PC-9 (cell line): ENCODE results near the gene RFX4. TPM values are rescaled to one million over a fixed set of nuclear protein-coding genes. Genes with fewer than 3 reads are reported as not detected.

ENCODE experiments used
- BruUV-seq: library from RNA; stranded (reverse); fragments of 400-500 nt; replicated peaks from 2 replicates; lab custom pipeline; 2021; lab: Mats Ljungman, UMichigan
- CTCF ChIA-PET: fragments of 300-600 bp; sonication (Branson Sonifier 250); formaldehyde crosslinking; loops from one replicate; lab custom pipeline; 2022; ENCODE audit warnings: antibody characterized with exemption; lab: Charles Lee
- POLR2A ChIA-PET: fragments of 300-600 bp; sonication (Branson Sonifier 250); formaldehyde crosslinking; loops from one replicate; lab custom pipeline; 2022; ENCODE audit warnings: antibody characterized with exemption; ENCODE audit not compliant: unreplicated experiment; lab: Charles Lee
- DNase-seq, 2 experiments: peaks; one replicate each; pipeline versions ENCODE4 v3.0.0 to v3.0.0-alpha.2; 2015 to 2022; ENCODE audit warnings: mixed read lengths in 1 of 2
- H2AFZ ChIP-seq: fragments of 200-600 bp; sonication (generic); 2 replicates; pipeline ENCODE4 v1.8.1; 2017; ENCODE audit warnings: antibody characterized with exemption
- H3F3A ChIP-seq: fragments of 200-600 bp; sonication (generic); 2 replicates; pipeline ENCODE4 v1.8.1; 2017; ENCODE audit warnings: antibody characterized with exemption, mild to moderate bottlenecking, low read depth; ENCODE audit not compliant: insufficient read depth
- H3K27ac ChIP-seq: fragments of 200-600 bp; sonication (generic); 2 replicates; pipeline ENCODE4 v1.6.1; 2016; ENCODE audit warnings: mixed run types
- H3K27me3 ChIP-seq: fragments of 200-600 bp; sonication (generic); 2 replicates; pipeline ENCODE4 v1.6.1; 2016; ENCODE audit warnings: low read depth, mixed run types; ENCODE audit not compliant: insufficient read depth
- H3K36me3 ChIP-seq: fragments of 200-600 bp; sonication (generic); 2 replicates; pipeline ENCODE4 v1.6.1; 2016; ENCODE audit warnings: low read depth, mixed run types
- H3K4me1 ChIP-seq: fragments of 200-600 bp; sonication (generic); replicated peaks from 2 replicates; pipeline ENCODE4 v1.6.1; 2016; ENCODE audit warnings: mixed run types; ENCODE audit not compliant: insufficient read depth
- H3K4me2 ChIP-seq: fragments of 200-600 bp; sonication (generic); 2 replicates; pipeline ENCODE4 v1.6.1; 2017; ENCODE audit warnings: mixed run types
- H3K4me3 ChIP-seq: fragments of 200-600 bp; sonication (generic); 2 replicates; pipeline ENCODE4 v1.6.1; 2016; ENCODE audit warnings: mixed run types
- H3K79me2 ChIP-seq: fragments of 200-600 bp; sonication (generic); 2 replicates; pipeline ENCODE4 v1.6.1; 2017; ENCODE audit warnings: low read depth, mixed run types
- H3K9me2 ChIP-seq: fragments of 200-600 bp; sonication (generic); 2 replicates; pipeline ENCODE4 v1.8.1; 2017; ENCODE audit warnings: mild to moderate bottlenecking; ENCODE audit not compliant: insufficient read depth
- H3K9me3 ChIP-seq: fragments of 200-600 bp; sonication (generic); 2 replicates; pipeline ENCODE4 v1.8.1; 2016; ENCODE audit warnings: low read depth; ENCODE audit not compliant: insufficient read depth
- H4K20me1 ChIP-seq: fragments of 200-600 bp; sonication (generic); 2 replicates; pipeline ENCODE4 v1.8.1; 2017; ENCODE audit not compliant: insufficient read depth
- EZH2 ChIP-seq: fragments of 200-600 bp; sonication (generic); IDR thresholded peaks from 2 replicates; pipeline ENCODE4 v1.8.0; 2017; ENCODE audit warnings: antibody characterized with exemption, low read depth
- intact Hi-C: fragments of 100-400 bp; cut with micrococcal nuclease; formaldehyde crosslinking; loops from one replicate; pipeline ENCODE4 v1.10.0; 2022; ENCODE audit not compliant: unreplicated experiment
- total RNA-seq: library from RNA; stranded (reverse); gene quantifications from 2 replicates; pipeline ENCODE4 v1.2.3, GENCODE V29; 2021
- TF ChIP-seq, protein P1 (sequence below): fragments of 200-600 bp; sonication (generic); conservative IDR thresholded peaks from 2 replicates; pipeline ENCODE4 v1.6.1; 2017; ENCODE audit warnings: mixed run types, antibody characterized with exemption, mild to moderate bottlenecking, moderate library complexity

The RFX4 gene
- total RNA-seq, 1 experiment from 2014 or later = not detected

DNA sequence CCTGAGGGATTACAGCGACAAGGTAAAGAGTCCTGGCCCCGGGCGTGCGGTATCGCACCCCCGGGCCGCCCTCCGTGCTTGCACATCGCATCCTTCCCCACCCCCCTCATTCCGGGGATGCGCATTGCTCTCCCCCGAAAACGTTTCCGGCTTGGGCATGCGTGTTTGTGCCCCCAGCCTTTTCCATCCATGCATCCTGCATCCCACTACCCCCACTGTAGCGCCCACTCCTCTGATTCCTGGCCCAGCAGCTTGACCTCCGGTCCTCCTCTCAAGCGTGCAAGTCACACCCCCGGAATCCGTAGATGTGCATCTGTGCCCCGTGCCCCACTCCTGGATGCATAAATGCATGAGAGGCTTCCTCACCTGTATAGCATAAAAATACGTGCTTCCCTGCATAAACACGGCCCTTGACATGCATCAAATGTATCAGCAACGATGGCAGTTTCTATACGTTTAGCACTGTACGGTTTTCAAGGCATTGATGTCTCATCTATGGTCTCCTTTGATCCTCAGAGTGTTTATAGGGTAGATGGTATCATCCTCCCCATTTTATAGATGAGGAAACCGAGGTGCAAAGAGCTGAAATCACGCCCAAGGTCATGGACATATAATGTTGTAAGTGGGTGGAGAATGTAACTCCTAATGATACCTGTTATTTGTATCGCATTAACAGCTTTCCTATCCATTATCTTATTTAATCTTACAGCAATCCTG is 192.2 kb downstream of the RFX4 start:
- no peaks in the 10 kb centered on the region for H4K20me1 ChIP-seq
- CTCF ChIA-PET = no interaction called here
- H3F3A ChIP-seq = peaks cover 3% of the 10 kb centered on the region; the same call in 1 of the 2 replicates
- H3K4me1 ChIP-seq = peaks cover 36% of the 10 kb centered on the region
- H3K9me3 ChIP-seq = no peaks in the 10 kb centered on the region
- peak overlapping the region; percentile 78 for H3K27ac ChIP-seq
- DNase-seq = no peak
- H3K4me2 ChIP-seq = peak overlapping the region; percentile 81
- peak overlapping the region; percentile 93 for H3K4me3 ChIP-seq
- BruUV-seq = no TSS peak
- peak overlapping the region; percentile 91 for H2AFZ ChIP-seq
- no peaks in the 10 kb centered on the region for H3K36me3 ChIP-seq
- intact Hi-C loops = loop anchor here (5.0 kb wide), 1 partner anchor 317 kb away; the partner anchor contains the start of gene CRY1
- no peaks in the 10 kb centered on the region for H3K27me3 ChIP-seq
- peaks cover 45% of the 10 kb centered on the region for H3K79me2 ChIP-seq
- H3K9me2 ChIP-seq = no peaks in the 10 kb centered on the region
- TF ChIP-seq, protein P1, sequence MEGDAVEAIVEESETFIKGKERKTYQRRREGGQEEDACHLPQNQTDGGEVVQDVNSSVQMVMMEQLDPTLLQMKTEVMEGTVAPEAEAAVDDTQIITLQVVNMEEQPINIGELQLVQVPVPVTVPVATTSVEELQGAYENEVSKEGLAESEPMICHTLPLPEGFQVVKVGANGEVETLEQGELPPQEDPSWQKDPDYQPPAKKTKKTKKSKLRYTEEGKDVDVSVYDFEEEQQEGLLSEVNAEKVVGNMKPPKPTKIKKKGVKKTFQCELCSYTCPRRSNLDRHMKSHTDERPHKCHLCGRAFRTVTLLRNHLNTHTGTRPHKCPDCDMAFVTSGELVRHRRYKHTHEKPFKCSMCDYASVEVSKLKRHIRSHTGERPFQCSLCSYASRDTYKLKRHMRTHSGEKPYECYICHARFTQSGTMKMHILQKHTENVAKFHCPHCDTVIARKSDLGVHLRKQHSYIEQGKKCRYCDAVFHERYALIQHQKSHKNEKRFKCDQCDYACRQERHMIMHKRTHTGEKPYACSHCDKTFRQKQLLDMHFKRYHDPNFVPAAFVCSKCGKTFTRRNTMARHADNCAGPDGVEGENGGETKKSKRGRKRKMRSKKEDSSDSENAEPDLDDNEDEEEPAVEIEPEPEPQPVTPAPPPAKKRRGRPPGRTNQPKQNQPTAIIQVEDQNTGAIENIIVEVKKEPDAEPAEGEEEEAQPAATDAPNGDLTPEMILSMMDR = no peak
- no peak for TF ChIP-seq EZH2
- POLR2A ChIA-PET = no interaction called here

DNA sequence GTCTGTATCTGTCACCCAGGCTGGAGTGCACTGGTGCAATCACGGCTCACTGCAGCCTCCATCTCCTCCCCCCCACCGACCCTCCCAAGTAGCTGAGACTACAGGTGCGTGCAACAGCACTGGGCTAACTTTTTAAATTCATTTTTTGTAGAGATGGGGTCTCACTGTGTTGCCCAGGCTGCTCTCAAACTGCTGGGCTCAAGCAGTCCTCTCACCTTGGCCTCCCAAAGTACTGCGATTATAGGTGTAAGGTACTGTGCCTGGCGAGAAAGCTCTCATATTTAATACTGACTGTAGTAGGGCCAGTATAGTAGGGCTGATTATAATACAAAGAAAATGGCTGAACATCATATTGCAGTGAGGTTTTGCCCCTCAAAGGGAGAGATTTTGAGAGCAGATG is 194.1 kb downstream of the RFX4 start:
- Histone ChIP-seq H3K4me2 (no peak overlapping the region), H2AFZ (no peak overlapping the region), H3K4me1 (peaks cover 44% of the 10 kb centered on the region), H3K27me3 (no peaks in the 10 kb centered on the region), H3K9me2 (no peaks in the 10 kb centered on the region), H3F3A (peaks cover 9% of the 10 kb centered on the region; the same call in 1 of the 2 replicates), H3K36me3 (no peaks in the 10 kb centered on the region), H3K4me3 (no peak overlapping the region), H3K27ac (no peak overlapping the region), H3K9me3 (no peaks in the 10 kb centered on the region), H4K20me1 (no peaks in the 10 kb centered on the region), H3K79me2 (peaks cover 59% of the 10 kb centered on the region)
- CTCF ChIA-PET = no interaction called here
- BruUV-seq = no TSS peak
- no peak for DNase-seq
- POLR2A ChIA-PET = no interaction called here
- TF ChIP-seq, protein P1 = no peak
- no peak for TF ChIP-seq EZH2
- intact Hi-C loops = no loop called here

DNA sequence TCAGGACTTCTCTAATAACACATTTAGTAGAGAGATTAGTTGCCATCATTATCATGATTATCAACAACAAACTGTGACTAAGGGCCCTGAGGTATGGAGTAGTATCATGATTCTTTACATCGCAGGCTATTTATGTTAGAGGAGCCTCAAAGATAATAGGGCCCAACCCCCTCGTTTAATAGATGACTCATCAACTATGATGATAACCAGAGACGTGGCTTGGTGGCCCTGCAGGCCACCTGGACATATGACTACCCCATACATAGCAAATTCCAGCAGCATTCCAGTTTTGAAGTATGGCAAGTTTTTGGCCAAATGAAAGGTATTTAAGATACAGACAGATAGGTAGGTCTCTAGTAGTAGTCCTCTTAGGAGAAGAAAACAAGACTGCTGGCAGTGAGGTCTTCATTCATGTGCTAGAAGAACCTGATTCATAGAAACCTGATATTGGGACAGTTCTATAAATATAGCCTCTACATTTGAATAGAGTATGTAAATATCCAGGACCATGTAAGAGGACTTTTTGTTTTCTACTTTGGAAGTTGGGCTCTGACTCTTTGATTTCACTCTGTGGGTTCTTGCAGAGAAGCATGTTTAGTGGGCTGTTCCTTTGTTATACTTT is 197.3 kb downstream of the RFX4 start:
- TF ChIP-seq EZH2 = no peak
- TF ChIP-seq, protein P1 = no peak
- Histone ChIP-seq H2AFZ (no peak overlapping the region), H3K36me3 (peaks cover 7% of the 10 kb centered on the region; the same call in 1 of the 2 replicates), H3K4me1 (peaks cover 38% of the 10 kb centered on the region), H3K27ac (peak overlapping the region; percentile 30), H3K27me3 (no peaks in the 10 kb centered on the region), H3K4me3 (no peak overlapping the region), H3K4me2 (peak overlapping the region; percentile 27; the same call in 1 of the 2 replicates), H3K9me3 (no peaks in the 10 kb centered on the region), H4K20me1 (no peaks in the 10 kb centered on the region), H3K9me2 (no peaks in the 10 kb centered on the region), H3K79me2 (peaks cover 58% of the 10 kb centered on the region), H3F3A (peaks cover 9% of the 10 kb centered on the region; the same call in 1 of the 2 replicates)
- intact Hi-C loops = no loop called here
- BruUV-seq = no TSS peak
- CTCF ChIA-PET = no interaction called here
- peak; percentile 48 to 92 for DNase-seq
- POLR2A ChIA-PET = interaction anchor here (0.5 kb wide), 1 partner anchor 101 kb away, joined by 4 read pairs; no protein-coding TSS in a partner anchor
